Common myeloid progenitor, CD34-positive (primary cell): ENCODE data around the gene CCDC24.

Source experiments
- CTCF ChIA-PET: fragments of 350-600 bp; sonication (Branson Sonifier 250); formaldehyde crosslinking; loops from one replicate; lab custom pipeline; 2021; ENCODE audit warnings: antibody characterized with exemption; lab: Charles Lee
- POLR2A ChIA-PET: fragments of 350-600 bp; sonication (Branson Sonifier 250); formaldehyde crosslinking; loops from one replicate; lab custom pipeline; 2021; ENCODE audit warnings: antibody characterized with exemption; lab: Charles Lee
- DNase-seq, 3 donors: peaks; one replicate each; pipeline versions ENCODE4 v3.0.0 to v3.0.0-alpha.2; 2013
- H3K27ac ChIP-seq, 2 experiments: 1 replicate in 1 of 2; 2 replicates in 1 of 2; pipeline ENCODE4 v1.7.0; 2013; ENCODE audit warnings: inconsistent platforms in 2 of 2, low read length in 2 of 2, mild to moderate bottlenecking in 2 of 2, low read depth in 1 of 2, moderate library complexity in 1 of 2; ENCODE audit not compliant: severe bottlenecking in 2 of 2, insufficient read depth in 1 of 2, poor library complexity in 1 of 2
- H3K27me3 ChIP-seq, 5 experiments: replicated peaks in 2 of 5; 1 replicate in 3 of 5; 2 replicates in 2 of 5; pipeline versions ENCODE4 v1.6.1 to v1.7.0; 2013; ENCODE audit warnings: low read length in 4 of 5, mild to moderate bottlenecking in 2 of 5, moderate library complexity in 2 of 5, inconsistent platforms in 1 of 5; ENCODE audit not compliant: insufficient read depth in 5 of 5, control insufficient read depth in 4 of 5
- H3K36me3 ChIP-seq, 4 experiments: 1 replicate in 2 of 4; 2 replicates in 2 of 4; pipeline versions ENCODE4 v1.6.1 to v1.7.0; 2013; ENCODE audit warnings: low read length in 3 of 4, control low read depth in 1 of 4, mild to moderate bottlenecking in 1 of 4; ENCODE audit not compliant: control insufficient read depth in 4 of 4, insufficient read depth in 4 of 4
- H3K4me1 ChIP-seq, 4 experiments: 1 replicate in 3 of 4; 2 replicates in 1 of 4; pipeline versions ENCODE4 v1.6.1 to v1.7.1; 2013; ENCODE audit warnings: low read length in 3 of 4, mild to moderate bottlenecking in 3 of 4, control low read depth in 1 of 4, inconsistent platforms in 1 of 4, moderate library complexity in 1 of 4; ENCODE audit not compliant: control insufficient read depth in 4 of 4, insufficient read depth in 4 of 4; ENCODE audit errors: control extremely low read depth in 1 of 4
- H3K4me3 ChIP-seq, 7 experiments: 1 replicate in 4 of 7; 2 replicates in 3 of 7; pipeline versions ENCODE4 v1.5.1 to v1.7.0; 2013; ENCODE audit warnings: mild to moderate bottlenecking in 7 of 7, low read length in 6 of 7, moderate library complexity in 6 of 7, inconsistent platforms in 2 of 7, low read depth in 2 of 7, control low read depth in 1 of 7; ENCODE audit not compliant: insufficient read depth in 4 of 7, control insufficient read depth in 1 of 7; ENCODE audit errors: extremely low read depth in 1 of 7
- H3K9me3 ChIP-seq, 5 experiments: 1 replicate in 4 of 5; 2 replicates in 1 of 5; pipeline versions ENCODE4 v1.6.1 to v1.7.1; 2013; ENCODE audit warnings: low read length in 4 of 5, mild to moderate bottlenecking in 2 of 5, inconsistent platforms in 1 of 5, low read depth in 1 of 5, moderate library complexity in 1 of 5; ENCODE audit not compliant: control insufficient read depth in 4 of 5, insufficient read depth in 2 of 5; ENCODE audit errors: control extremely low read depth in 1 of 5
- WGBS: methylation state at CpG from one replicate; pipeline ENCODE4 v1.1.5; 2013; ENCODE audit not compliant: insufficient coverage; 5-methylcytosine and 5-hydroxymethylcytosine counted together

The CCDC24 gene

GRCh38 chr1:44036409-44037139, 45.2 kb downstream of the CCDC24 start:
- peak overlapping the region in 1 of 2 experiments; percentile 11 for H3K27ac ChIP-seq
- H3K27me3 ChIP-seq = peaks cover 0 to 2% (median 0%) of the 10 kb centered on the region in 5 experiments
- ChIA-PET CTCF (interaction anchor here (0.8 to 5.6 kb wide), 24 partner anchors 11 to 507 kb away, joined by 3 to 89 read pairs (median 4); no protein-coding TSS in a partner anchor), POLR2A (interaction anchor here (1.0 kb wide), 1 partner anchor 11 kb away, joined by 3 read pairs; no protein-coding TSS in a partner anchor)
- H3K36me3 ChIP-seq = no peaks in the 10 kb centered on the region
- no peaks in the 10 kb centered on the region for H3K9me3 ChIP-seq
- DNase-seq = peak; percentile 68 to 86 (median 86)
- peaks cover 0 to 41% (median 2%) of the 10 kb centered on the region in 4 experiments for H3K4me1 ChIP-seq
- no peak overlapping the region for H3K4me3 ChIP-seq
- WGBS = no CpG with 5 or more reads among the region's 6 CpGs

GRCh38 chr1:44037154-44037553, 45.8 kb downstream of the CCDC24 start:
- no CpG with 5 or more reads among the region's 5 CpGs for WGBS
- no peak overlapping the region for H3K27ac ChIP-seq
- ChIA-PET POLR2A (interaction anchor here (1.0 kb wide), 1 partner anchor 10 kb away, joined by 3 read pairs; no protein-coding TSS in a partner anchor), CTCF (interaction anchor here (0.8 to 5.6 kb wide), 14 partner anchors 10 to 507 kb away, joined by 3 to 89 read pairs (median 6); no protein-coding TSS in a partner anchor)
- peaks cover 0 to 39% (median 2%) of the 10 kb centered on the region in 4 experiments for H3K4me1 ChIP-seq
- no peaks in the 10 kb centered on the region for H3K36me3 ChIP-seq
- no peaks in the 10 kb centered on the region for H3K27me3 ChIP-seq
- DNase-seq = peak in 2 of 3 donors; percentile 24 to 50
- H3K4me3 ChIP-seq = no peak overlapping the region
- H3K9me3 ChIP-seq = no peaks in the 10 kb centered on the region

- ChIA-PET CTCF (interaction anchor here (0.9 kb wide), 1 partner anchor 9 kb away, joined by 4 read pairs; no protein-coding TSS in a partner anchor), POLR2A (no interaction called here)
- Histone ChIP-seq H3K27me3 (no peaks in the 10 kb centered on the region), H3K27ac (no peak overlapping the region), H3K36me3 (no peaks in the 10 kb centered on the region), H3K9me3 (no peaks in the 10 kb centered on the region), H3K4me1 (peaks cover 0 to 36% (median 6%) of the 10 kb centered on the region in 4 experiments), H3K4me3 (no peak overlapping the region)
- no peak for DNase-seq
- WGBS = no CpG with 5 or more reads among the region's 2 CpGs
Observed at GRCh38 chr1:44038876-44039657, 47.7 kb downstream of the CCDC24 start.

- H3K27ac ChIP-seq = no peak overlapping the region
- H3K4me1 ChIP-seq = peaks cover 0 to 37% (median 7%) of the 10 kb centered on the region in 4 experiments
- no peaks in the 10 kb centered on the region for H3K9me3 ChIP-seq
- DNase-seq = peak; percentile 29 to 46 (median 33)
- CTCF ChIA-PET = interaction anchor here (1.9 to 10.9 kb wide), 3 partner anchors 9 to 106 kb away, joined by 4 to 93 read pairs (median 7); partner anchors contain the start of gene SLC6A9
- POLR2A ChIA-PET = no interaction called here
- no peaks in the 10 kb centered on the region for H3K27me3 ChIP-seq
- 40% methylated on average over 1 of the region's 2 CpGs for WGBS
- H3K36me3 ChIP-seq = no peaks in the 10 kb centered on the region
- H3K4me3 ChIP-seq = no peak overlapping the region
Observed at GRCh38 chr1:44040418-44040817, 49.0 kb downstream of the CCDC24 start.

GRCh38 chr1:44040846-44041245, 49.4 kb downstream of the CCDC24 start:
- H3K9me3 ChIP-seq = no peaks in the 10 kb centered on the region
- peaks cover 0 to 33% (median 7%) of the 10 kb centered on the region in 4 experiments for H3K4me1 ChIP-seq
- H3K27me3 ChIP-seq = no peaks in the 10 kb centered on the region
- CTCF ChIA-PET = interaction anchor here (1.9 to 10.9 kb wide), 3 partner anchors 10 to 106 kb away, joined by 4 to 93 read pairs (median 7); partner anchors contain the start of gene SLC6A9
- DNase-seq = no peak
- WGBS = 60% methylated on average over 1 of the region's 4 CpGs
- no peak overlapping the region for H3K27ac ChIP-seq
- no peak overlapping the region for H3K4me3 ChIP-seq
- H3K36me3 ChIP-seq = no peaks in the 10 kb centered on the region
- POLR2A ChIA-PET = interaction anchor here (0.7 kb wide), 1 partner anchor 28 kb away, joined by 3 read pairs; no protein-coding TSS in a partner anchor

- Histone ChIP-seq H3K27ac (no peak overlapping the region), H3K27me3 (no peaks in the 10 kb centered on the region), H3K4me1 (peaks cover 5 to 40% (median 18%) of the 10 kb centered on the region in 4 experiments), H3K36me3 (no peaks in the 10 kb centered on the region), H3K4me3 (no peak overlapping the region), H3K9me3 (no peaks in the 10 kb centered on the region)
- ChIA-PET CTCF (interaction anchor here (0.8 to 10.9 kb wide), 10 partner anchors 8 to 109 kb away, joined by 3 to 93 read pairs (median 4); no protein-coding TSS in a partner anchor), POLR2A (no interaction called here)
- WGBS = 94% methylated on average over 9 of the region's 16 CpGs
- no peak for DNase-seq
Observed at GRCh38 chr1:44043176-44044070, 52.0 kb downstream of the CCDC24 start.
